ENCODE data around the gene INHA. TPM values are rescaled to one million over a fixed set of nuclear protein-coding genes. Genes with fewer than 3 reads are reported as not detected.

The INHA gene
- total RNA-seq, 2 donors from 2014 or later = 0.23 TPM; not detected in 1

DNA sequence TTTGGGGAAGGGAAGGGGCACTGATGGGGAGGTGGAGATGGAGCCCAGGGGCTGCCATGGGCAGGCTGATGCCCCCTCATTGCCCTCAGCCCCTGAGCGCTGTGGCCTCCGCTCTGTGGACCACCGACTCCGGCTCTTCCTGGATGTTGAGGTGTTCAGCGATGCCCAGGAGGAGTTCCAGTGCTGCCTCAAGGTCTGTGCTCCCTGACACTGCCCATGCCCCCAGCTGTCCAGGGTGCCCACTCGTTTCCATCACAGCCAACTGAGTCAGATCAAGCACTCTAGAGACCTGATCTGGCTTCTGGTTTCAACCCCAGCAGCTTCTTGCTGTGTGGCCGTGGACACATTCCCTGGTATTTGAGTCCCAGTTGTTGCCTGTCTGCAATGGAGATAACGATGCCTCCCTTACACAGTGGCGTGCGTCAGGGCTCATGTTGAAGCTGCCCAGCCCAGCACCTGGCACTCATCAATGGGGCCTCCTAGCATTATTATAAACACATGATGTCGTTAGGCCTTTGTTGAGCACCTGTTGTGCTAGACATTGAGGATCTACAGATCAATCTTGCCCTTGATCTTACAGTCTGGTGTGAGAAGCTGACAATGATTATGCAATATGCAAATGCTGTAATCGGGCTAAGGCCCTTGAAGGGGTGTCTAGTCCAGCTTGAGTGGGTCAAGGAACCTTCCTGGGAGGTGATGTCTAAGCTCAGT lies 39.9 kb downstream of the INHA start:
- no peak for DNase-seq (ENCODE audit: low spot score in 2 of 2)
- Mint-ChIP-seq H3K36me3 (peaks cover 0 to 5% of the 10 kb centered on the region in 2 donors), H3K9me3 (no peaks in the 10 kb centered on the region), H3K27ac (peak overlapping the region; percentile 4 to 16)
- ATAC-seq = no peak

DNA sequence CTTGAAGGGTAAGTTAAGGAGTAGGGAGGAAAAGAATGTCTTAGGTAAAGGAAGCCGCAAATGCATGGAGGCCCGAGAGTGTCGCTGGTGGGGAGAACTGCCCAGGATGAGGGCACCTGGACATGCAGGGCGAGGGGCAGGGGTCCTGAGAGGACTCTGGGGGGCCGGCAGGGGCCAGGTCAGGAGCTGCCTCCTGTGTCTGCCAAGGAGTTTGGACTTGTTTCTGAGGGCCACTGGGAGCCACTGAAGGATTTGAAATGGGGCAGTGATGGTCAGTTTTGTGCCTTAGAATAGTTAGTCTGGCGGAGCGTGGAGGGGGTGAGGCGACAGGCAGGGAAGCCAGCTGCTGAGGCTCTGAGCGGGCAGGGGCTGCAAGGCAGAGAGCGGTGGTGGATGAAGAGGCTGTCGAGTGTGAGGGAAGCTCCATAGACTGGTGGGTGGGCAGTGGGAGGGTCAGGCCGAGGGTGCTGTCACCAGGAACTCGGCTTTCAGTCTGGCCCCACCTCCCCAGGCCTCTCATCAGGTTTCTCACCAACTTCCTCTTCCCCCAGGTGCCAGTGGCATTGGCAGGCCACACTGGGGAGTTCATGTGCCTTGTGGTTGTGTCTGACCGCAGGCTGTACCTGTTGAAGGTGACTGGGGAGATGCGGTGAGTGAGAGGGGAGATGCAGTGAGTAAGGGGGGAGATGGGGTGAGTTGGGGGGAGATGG lies 40.6 kb downstream of the INHA start:
- DNase-seq (ENCODE audit: low spot score in 2 of 2) (no peak), ATAC-seq (no peak)
- peak overlapping the region; percentile 4 to 16 for H3K27ac Mint-ChIP-seq

DNA sequence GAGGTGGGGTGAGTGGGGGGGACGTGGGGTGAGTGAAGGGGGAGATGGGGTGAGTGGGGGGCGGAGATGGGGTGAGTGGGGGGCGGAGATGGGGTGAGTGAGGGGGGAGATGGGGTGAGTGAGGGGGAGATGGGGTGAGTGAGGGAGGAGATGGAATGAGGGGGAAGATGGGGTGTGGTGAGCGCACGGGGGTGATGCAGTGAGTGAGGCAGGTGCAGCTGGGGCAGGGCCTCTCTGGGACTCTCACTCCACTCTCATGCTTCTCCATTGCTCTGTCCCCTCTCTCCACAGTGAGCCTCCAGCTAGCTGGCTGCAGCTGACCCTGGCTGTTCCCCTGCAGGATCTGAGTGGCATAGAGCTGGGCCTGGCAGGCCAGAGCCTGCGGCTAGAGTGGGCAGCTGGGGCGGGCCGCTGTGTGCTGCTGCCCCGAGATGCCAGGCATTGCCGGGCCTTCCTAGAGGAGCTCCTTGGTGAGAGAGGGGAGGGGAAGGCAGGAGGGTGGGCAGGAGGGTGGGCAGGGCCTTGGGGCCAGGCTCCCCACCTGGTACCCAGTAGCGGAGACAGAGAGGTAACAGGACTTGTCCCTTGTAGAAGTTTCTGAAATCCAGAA lies 41.5 kb downstream of the INHA start:
- H3K27ac Mint-ChIP-seq = no peak overlapping the region
- H3K36me3 Mint-ChIP-seq = peaks cover 0 to 5% of the 10 kb centered on the region in 2 donors
- no peaks in the 10 kb centered on the region for H3K9me3 Mint-ChIP-seq
- peak in 1 of 2 donors; percentile 22 for ATAC-seq
- no peak for DNase-seq (ENCODE audit: low spot score in 2 of 2)

More for the DNA sequence above, 40.6 kb downstream of the INHA start:
- Mint-ChIP-seq H3K9me3 (no peaks in the 10 kb centered on the region), H3K36me3 (peaks cover 0 to 5% of the 10 kb centered on the region in 2 donors)

DNA sequence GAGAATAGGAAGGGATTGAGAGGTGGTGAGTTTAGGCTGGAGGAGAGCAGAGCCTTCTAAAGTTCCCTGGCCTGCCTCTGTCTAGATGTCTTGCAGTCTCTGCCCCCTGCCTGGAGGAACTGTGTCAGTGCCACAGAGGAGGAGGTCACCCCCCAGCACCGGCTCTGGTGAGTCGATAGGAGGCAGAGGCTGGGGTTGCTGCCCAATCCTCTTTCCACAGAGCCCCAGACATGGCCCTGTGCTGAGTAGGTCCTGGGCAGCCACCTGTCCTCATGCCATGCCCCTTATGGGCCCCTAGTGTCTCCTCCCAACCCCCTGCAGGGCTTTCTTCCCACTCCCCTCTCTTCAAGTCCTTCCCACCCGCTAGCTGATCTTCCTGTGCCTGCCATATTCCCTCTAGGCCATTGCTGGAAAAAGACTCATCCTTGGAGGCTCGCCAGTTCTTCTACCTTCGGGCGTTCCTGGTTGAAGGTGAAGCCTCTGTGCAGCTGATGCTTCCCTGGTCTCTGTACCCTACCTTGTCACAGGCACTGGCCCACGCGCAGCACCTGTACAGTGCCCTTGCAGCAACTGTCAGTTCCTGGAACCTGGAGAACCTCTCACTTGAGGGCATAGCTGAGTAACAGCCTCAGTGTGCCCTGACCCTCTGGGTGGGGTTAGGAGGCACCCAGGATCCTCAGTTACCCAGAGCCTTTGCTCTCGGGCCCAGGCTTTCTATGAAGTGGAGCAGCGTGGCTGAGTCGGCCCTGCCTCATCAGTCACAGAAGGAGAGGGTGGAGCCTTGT lies 42.2 kb downstream of the INHA start:
- H3K27ac Mint-ChIP-seq = peak overlapping the region; percentile 70 to 89

DNA sequence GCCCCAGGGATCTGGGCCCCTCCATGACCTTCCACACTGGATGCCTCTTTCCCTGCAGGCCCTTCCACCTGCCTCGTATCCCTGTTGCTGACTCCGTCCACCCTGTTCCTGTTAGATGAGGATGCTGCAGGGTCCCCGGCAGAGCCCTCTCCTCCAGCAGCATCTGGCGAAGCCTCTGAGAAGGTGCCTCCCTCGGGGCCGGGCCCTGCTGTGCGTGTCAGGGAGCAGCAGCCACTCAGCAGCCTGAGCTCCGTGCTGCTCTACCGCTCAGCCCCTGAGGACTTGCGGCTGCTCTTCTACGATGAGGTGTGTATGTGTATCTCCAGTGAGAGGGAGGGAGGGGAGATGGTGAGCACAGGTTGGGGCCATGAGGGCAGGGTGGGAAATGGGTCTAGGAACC lies 42.9 kb downstream of the INHA start:
- ATAC-seq (no peak), DNase-seq (ENCODE audit: low spot score in 2 of 2) (no peak)
- no peak overlapping the region for H3K27ac Mint-ChIP-seq
- peaks cover 0 to 5% of the 10 kb centered on the region in 2 donors for H3K36me3 Mint-ChIP-seq
- no peaks in the 10 kb centered on the region for H3K9me3 Mint-ChIP-seq

More for the DNA sequence above, 42.2 kb downstream of the INHA start:
- DNase-seq (ENCODE audit: low spot score in 2 of 2) (no peak), ATAC-seq (peak in 1 of 2 donors; percentile 35)
- H3K9me3 Mint-ChIP-seq = no peaks in the 10 kb centered on the region
- peaks cover 0 to 5% of the 10 kb centered on the region in 2 donors for H3K36me3 Mint-ChIP-seq

DNA sequence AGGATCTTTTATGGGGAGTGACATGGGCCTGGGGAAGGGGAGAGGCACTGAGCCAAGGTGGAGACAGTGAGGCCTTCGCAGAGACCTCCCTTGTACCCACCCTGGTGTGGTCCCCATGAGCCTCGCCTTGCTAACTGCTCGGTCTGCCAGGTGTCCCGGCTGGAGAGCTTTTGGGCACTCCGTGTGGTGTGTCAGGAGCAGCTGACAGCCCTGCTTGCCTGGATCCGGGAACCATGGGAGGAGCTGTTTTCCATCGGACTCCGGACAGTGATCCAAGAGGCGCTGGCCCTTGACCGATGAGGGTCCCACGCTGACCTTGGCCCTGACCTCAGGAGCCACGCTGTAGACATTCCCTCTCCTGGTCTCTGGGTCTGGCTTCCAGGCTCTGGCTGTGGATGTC lies 43.8 kb downstream of the INHA start:
- Mint-ChIP-seq H3K9me3 (no peaks in the 10 kb centered on the region), H3K36me3 (peaks cover 0 to 5% of the 10 kb centered on the region in 2 donors), H3K27ac (no peak overlapping the region)
- ATAC-seq = no peak
- DNase-seq (ENCODE audit: low spot score in 2 of 2) = no peak

DNA sequence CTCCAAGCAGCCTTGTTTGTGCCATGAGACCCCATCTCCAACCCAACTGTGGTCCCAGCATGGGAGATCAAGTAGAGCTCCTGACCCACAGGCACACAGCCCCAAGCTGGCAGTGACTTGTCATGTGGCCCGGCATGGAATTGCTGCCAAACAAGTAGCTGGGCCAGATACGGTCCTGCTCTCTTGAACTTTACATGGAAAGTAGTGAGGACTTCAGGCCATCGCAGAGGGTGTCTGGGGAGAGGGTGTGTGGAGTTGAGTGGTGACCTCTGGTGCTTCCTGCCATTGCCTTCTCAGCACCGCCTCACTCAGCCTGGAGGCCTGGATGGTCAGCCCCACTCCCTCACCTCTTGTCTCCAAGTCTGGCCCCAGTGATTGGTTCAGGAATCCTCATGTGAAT lies 44.4 kb downstream of the INHA start:
- Mint-ChIP-seq H3K9me3 (no peaks in the 10 kb centered on the region), H3K36me3 (no peaks in the 10 kb centered on the region), H3K27ac (no peak overlapping the region)
- ATAC-seq = no peak
- DNase-seq (ENCODE audit: low spot score in 2 of 2) = no peak

DNA sequence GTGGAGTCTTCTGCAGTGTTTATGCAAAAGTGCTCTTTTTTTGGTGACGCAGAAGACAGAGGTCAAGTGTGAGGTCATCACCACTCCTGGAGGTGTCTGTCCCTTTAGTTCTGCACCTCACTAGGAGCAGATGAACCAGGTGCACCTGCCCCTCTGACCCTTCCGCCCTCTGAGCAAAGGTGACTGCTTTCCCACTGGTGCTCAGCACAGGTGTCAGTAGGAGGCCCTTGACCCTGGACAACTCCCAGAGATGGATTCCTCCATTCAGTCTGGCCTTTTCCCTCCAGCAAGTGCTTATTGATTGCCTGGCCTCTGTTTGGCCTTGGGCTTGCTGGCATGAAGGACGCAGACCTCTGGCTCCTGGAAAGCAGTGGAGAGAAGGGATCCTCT lies 46.6 kb downstream of the INHA start:
- no peak overlapping the region for H3K27ac Mint-ChIP-seq
- ATAC-seq (no peak), DNase-seq (ENCODE audit: low spot score in 2 of 2) (no peak)
- no peaks in the 10 kb centered on the region for H3K36me3 Mint-ChIP-seq
- H3K9me3 Mint-ChIP-seq = no peaks in the 10 kb centered on the region

DNA sequence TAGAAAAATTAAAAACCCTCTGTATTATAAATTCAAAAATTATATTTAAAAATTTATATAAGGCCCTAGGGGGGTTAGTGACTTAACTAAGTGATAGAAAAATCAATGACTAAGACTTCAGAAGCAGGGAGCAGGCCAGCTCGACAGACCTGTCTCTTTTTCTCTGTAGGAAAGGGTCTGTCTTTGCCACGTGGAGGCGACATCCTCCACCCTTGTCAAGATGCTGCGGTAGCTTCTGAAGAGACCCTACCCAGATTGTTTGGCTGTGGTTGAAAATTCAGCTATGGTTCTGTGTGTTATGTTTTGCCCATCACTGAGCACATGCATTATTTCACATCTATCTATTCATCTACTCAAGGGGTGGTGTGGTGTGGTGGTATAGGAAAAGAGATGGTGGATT lies 47.1 kb downstream of the INHA start:
- Mint-ChIP-seq H3K9me3 (no peaks in the 10 kb centered on the region), H3K36me3 (no peaks in the 10 kb centered on the region), H3K27ac (no peak overlapping the region)
- no peak for DNase-seq (ENCODE audit: low spot score in 2 of 2)
- no peak for ATAC-seq

DNA sequence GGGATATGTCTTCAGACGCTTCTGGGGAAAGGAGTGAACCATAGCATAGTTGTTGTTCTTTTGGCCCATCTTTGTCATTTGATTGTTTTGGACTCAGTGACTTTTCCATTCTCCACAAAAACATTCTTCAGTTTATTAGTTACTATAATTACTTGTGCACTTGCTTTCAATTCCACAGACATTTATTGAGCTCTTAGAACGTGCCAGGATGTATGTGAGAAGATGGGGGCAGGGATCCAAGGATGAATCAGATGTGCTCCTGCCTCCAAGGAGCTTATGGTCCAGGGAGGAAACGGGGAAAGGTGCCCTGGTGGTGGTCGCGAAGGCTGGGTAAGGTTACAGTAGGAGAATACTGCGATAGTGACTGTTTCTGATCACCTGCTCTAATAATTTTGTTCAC lies 48.4 kb downstream of the INHA start:
- H3K9me3 Mint-ChIP-seq = no peaks in the 10 kb centered on the region
- ATAC-seq (no peak), DNase-seq (ENCODE audit: low spot score in 2 of 2) (no peak)
- H3K36me3 Mint-ChIP-seq = no peaks in the 10 kb centered on the region
- no peak overlapping the region for H3K27ac Mint-ChIP-seq

DNA sequence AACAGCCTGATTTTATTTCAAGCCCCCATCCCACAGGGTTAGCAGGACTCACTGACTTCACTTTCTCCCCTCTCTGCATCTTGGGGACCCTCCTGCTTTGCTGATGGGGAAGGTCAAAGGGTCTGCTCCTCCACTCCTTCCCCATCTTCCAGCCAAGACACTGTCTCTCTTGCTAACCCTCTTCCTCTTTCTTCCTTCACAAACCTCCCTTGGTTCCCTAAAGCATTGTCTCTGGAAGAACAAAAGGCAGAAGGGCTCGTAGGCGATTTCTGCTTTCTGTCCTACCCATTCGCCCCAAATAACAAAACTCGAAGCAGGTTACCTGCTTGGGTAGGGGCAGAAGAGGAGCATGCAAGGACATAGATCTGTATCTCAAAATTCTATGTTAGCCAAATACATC lies 49.8 kb downstream of the INHA start:
- H3K9me3 Mint-ChIP-seq = no peaks in the 10 kb centered on the region
- H3K27ac Mint-ChIP-seq = no peak overlapping the region
- H3K36me3 Mint-ChIP-seq = no peaks in the 10 kb centered on the region
- ATAC-seq (no peak), DNase-seq (ENCODE audit: low spot score in 2 of 2) (no peak)

DNA sequence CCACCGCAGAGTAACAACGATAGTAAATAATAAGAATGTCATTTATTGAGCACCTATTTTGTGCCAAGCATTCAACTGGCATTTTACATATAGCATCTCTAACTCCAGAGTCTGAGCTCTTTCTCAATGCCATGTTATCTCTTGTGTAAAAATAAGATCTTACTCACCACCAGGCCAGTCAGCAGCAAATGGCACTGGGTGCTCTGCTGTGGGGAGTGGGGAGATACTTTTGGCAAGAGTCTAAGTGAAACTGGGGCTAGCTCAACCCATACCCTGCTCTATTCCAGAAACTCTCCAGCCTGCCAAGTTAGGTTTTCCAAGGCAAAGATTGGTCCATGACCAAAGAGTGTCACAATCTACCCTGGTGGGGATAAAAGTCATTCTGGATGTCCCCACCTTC lies 50.4 kb downstream of the INHA start:
- DNase-seq (ENCODE audit: low spot score in 2 of 2) (no peak), ATAC-seq (no peak)
- Mint-ChIP-seq H3K36me3 (no peaks in the 10 kb centered on the region), H3K9me3 (no peaks in the 10 kb centered on the region), H3K27ac (no peak overlapping the region)

DNA sequence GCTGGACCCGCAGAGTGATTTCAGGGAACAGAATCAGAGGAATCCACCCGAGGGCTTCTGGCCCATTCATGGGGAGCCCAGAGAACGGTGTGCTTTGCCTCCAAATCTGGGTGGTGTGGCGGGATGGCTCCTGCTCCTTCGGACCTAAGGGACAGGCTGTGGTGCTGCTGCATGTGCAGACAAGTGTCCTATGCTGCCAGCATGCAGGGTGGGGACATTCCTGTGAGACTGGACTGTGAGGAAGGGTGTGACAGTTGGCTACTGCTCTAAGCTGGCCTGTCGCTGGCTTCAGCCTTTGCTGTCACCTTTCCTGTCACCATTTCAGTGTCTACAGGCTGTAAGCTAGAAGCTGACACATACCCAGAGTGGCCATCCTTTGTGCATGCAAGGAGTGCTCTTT lies 52.5 kb downstream of the INHA start:
- ATAC-seq (no peak), DNase-seq (ENCODE audit: low spot score in 2 of 2) (no peak)
- H3K9me3 Mint-ChIP-seq = no peaks in the 10 kb centered on the region
- H3K27ac Mint-ChIP-seq = no peak overlapping the region
- no peaks in the 10 kb centered on the region for H3K36me3 Mint-ChIP-seq

DNA sequence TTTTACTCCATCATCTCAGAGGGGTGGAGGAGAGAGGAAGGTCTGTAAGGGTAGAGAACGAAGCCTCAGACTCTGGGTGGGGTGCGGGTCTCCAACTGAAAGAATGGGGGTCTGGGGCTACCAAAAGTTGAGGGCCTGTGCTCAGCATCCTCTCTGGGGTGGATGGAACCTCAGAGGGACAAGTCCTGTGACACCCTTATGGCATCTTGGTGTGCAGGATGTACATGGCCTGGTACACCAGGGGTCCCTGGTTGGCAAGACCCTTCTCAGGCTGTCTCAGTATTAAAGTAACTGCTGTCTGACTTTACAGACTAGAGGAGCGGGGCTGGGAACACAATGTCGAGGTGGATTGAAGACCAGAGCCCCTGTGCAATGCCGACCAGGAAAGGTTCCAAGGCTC lies 53.1 kb downstream of the INHA start:
- Mint-ChIP-seq H3K9me3 (no peaks in the 10 kb centered on the region), H3K36me3 (no peaks in the 10 kb centered on the region), H3K27ac (no peak overlapping the region)
- ATAC-seq = no peak
- DNase-seq (ENCODE audit: low spot score in 2 of 2) = no peak

Measured in activated naive CD4-positive, alpha-beta T cell treated with anti-CD3 and anti-CD28 coated beads, Interleukin-2, amount 50 U/mL, for 72 hours (primary cell).